SU-DHL-6 (cell line): ENCODE data around the gene MKNK2.

ENCODE experiments used
- H2AFZ ChIP-seq: fragments of 200-600 bp; sonication (generic); 2 replicates; pipeline ENCODE4 v1.6.1; 2014; ENCODE audit warnings: low read depth, mild to moderate bottlenecking, moderate library complexity, mixed read lengths, antibody characterized with exemption, low read length; ENCODE audit not compliant: severe bottlenecking
- H3F3A ChIP-seq: fragments of 200-600 bp; shearing (Covaris generic); 2 replicates; pipeline ENCODE4 v1.6.0; 2016; ENCODE audit warnings: antibody characterized with exemption, mild to moderate bottlenecking; ENCODE audit not compliant: insufficient read depth
- H3K27ac ChIP-seq: fragments of 200-600 bp; sonication (generic); 2 replicates; pipeline ENCODE4 v1.5.1; 2016; ENCODE audit warnings: low read depth, mild to moderate bottlenecking, low read length, moderate library complexity, mixed read lengths
- H3K27me3 ChIP-seq: fragments of 200-600 bp; sonication (generic), shearing (Covaris generic); 2 replicates; pipeline ENCODE4 v1.6.0; 2014; ENCODE audit warnings: mild to moderate bottlenecking, low read length
- H3K36me3 ChIP-seq: fragments of 200-600 bp; sonication (generic); 2 replicates; pipeline ENCODE4 v1.6.1; 2014; ENCODE audit warnings: mild to moderate bottlenecking, low read length, mixed read lengths
- H3K4me2 ChIP-seq: fragments of 300-600, 200-600 bp; shearing (Covaris generic), sonication (generic); 2 replicates; pipeline ENCODE4 v1.6.0; 2014; ENCODE audit warnings: low read length, low read depth, mild to moderate bottlenecking; ENCODE audit not compliant: poor library complexity, severe bottlenecking
- H3K4me3 ChIP-seq: fragments of 200-600 bp; sonication (generic); 2 replicates; pipeline ENCODE4 v1.5.1; 2014; ENCODE audit warnings: antibody characterized with exemption, low read length, mild to moderate bottlenecking, mixed read lengths; ENCODE audit not compliant: insufficient read depth, poor library complexity, severe bottlenecking
- H3K79me2 ChIP-seq: fragments of 200-600 bp; sonication (generic); 2 replicates; pipeline ENCODE4 v1.6.1; 2014; ENCODE audit warnings: mild to moderate bottlenecking, low read length, moderate library complexity; ENCODE audit not compliant: insufficient read depth
- H3K9ac ChIP-seq: fragments of 200-600 bp; sonication (generic); 2 replicates; pipeline ENCODE4 v1.7.0; 2014; ENCODE audit warnings: mild to moderate bottlenecking, low read length
- H3K9me2 ChIP-seq: fragments of 200-600 bp; sonication (generic); replicated peaks from 2 replicates; pipeline ENCODE4 v1.6.1; 2014; ENCODE audit warnings: low read length; ENCODE audit not compliant: insufficient read depth
- H3K9me3 ChIP-seq: fragments of 200-600 bp; sonication (generic); 2 replicates; pipeline ENCODE4 v1.6.1; 2014; ENCODE audit warnings: low read length, mixed read lengths; ENCODE audit not compliant: insufficient read depth
- H4K20me1 ChIP-seq: fragments of 200-600 bp; sonication (generic); 2 replicates; pipeline ENCODE4 v1.6.1; 2014; ENCODE audit warnings: low read depth, mild to moderate bottlenecking, antibody characterized with exemption, low read length, moderate library complexity, mixed read lengths
- CTCF ChIP-seq: fragments of 200-600 bp; sonication (generic); IDR thresholded peaks from one replicate; pipeline ENCODE4 v1.5.1; 2017; ENCODE audit warnings: antibody characterized with exemption, mild to moderate bottlenecking, low read length, moderate library complexity; ENCODE audit not compliant: insufficient read depth, poor library complexity, severe bottlenecking
- EZH2phosphoT487 ChIP-seq: fragments of 200-600 bp; sonication (generic), shearing (Covaris generic); conservative IDR thresholded peaks from 2 replicates; pipeline ENCODE4 v1.6.1; 2018; ENCODE audit warnings: mild to moderate bottlenecking, antibody characterized with exemption, low read length, moderate library complexity, mixed read lengths

MKNK2 gene

DNA sequence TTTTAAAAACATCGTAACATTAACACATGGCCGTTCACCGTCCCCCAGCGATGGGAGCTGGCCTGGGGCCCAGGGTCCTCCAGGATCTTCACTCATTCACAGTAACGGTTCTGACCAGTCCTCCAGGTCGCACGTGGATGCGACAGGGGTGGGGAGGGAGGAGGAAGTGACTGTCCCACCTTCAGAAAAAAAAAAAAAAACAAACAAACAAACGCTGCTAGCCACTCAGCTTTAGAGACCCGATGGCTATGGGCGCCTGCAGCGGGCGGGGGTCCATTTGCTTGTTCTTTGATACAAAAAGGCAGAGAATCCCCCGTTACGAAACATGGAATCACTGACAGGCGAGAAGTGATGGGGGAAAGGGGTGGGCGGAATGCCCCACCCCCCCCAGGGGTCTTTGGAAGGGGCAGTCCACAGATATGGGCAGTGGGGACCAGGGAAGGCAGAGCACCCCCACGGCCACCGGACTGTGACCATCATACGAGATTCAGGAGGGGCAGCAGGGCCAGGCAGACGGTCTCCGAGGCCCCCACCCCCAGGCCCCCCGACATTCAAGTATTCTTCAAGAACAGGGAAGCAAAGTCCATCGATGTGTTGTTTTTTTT, 13.3 kb downstream of the MKNK2 start:
- no peak overlapping the region for H3K4me2 ChIP-seq

DNA sequence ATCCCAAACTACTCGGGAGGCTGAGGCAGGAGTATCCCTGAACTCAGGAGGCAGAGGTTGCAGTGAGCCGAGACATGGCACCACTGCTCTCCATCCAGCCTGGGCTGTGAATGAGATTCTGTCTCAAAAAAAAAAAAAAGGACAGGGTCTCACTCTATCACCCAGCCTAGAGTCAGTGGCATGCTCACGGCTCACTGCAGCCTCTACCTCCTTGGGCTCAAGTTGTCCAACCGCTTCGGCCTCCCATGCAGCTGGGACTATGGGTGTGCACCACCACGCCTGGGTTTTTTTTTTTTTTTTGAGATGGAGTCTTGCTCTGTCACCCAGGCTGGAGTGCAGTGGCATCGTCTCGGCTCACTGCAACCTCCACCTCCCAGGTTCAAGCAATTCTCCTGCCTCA, 14.6 kb downstream of the MKNK2 start:
- peaks cover 7% of the 10 kb centered on the region; the same call in 1 of the 2 replicates for H4K20me1 ChIP-seq
- no peak overlapping the region for H3K4me3 ChIP-seq
- no peak overlapping the region for H2AFZ ChIP-seq
- TF ChIP-seq EZH2phosphoT487 (no peak), CTCF (no peak)
- H3K36me3 ChIP-seq = no peaks in the 10 kb centered on the region
- H3K9ac ChIP-seq = no peak overlapping the region
- no peak overlapping the region for H3K4me2 ChIP-seq
- H3K9me2 ChIP-seq = no peaks in the 10 kb centered on the region
- H3K27ac ChIP-seq = no peak overlapping the region
- no peaks in the 10 kb centered on the region for H3K27me3 ChIP-seq
- peaks cover 11% of the 10 kb centered on the region for H3F3A ChIP-seq
- H3K79me2 ChIP-seq = no peaks in the 10 kb centered on the region
- H3K9me3 ChIP-seq = no peaks in the 10 kb centered on the region

More for the DNA sequence above, 13.3 kb downstream of the MKNK2 start:
- H4K20me1 ChIP-seq = peaks cover 7% of the 10 kb centered on the region; the same call in 1 of the 2 replicates
- TF ChIP-seq EZH2phosphoT487 (no peak), CTCF (no peak)
- no peaks in the 10 kb centered on the region for H3K9me3 ChIP-seq
- no peaks in the 10 kb centered on the region for H3K36me3 ChIP-seq
- H3K9me2 ChIP-seq = no peaks in the 10 kb centered on the region
- H3K79me2 ChIP-seq = no peaks in the 10 kb centered on the region
- no peak overlapping the region for H3K4me3 ChIP-seq
- H3K9ac ChIP-seq = no peak overlapping the region
- peaks cover 15% of the 10 kb centered on the region for H3F3A ChIP-seq
- no peak overlapping the region for H2AFZ ChIP-seq
- no peak overlapping the region for H3K27ac ChIP-seq
- no peaks in the 10 kb centered on the region for H3K27me3 ChIP-seq

DNA sequence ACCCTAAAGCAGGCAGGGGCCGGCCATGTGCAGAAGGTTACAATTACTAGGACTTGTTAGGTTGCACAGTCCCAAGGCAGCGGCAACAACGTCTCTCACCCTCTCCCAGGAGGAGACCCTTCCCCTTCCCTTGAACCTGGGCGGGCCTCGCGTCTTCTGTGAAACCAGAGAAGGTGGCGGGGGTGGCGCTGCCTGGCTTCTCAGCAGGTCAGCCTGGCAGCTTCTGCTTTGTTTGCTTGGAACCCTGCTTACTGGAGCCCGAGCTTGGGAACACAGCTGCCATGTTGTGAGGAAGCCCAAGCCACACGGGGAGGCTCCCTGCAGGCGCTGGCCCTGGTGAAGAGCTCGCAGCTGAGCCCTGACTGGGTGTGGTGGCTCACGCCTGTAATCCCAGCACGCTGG, 15.5 kb downstream of the MKNK2 start:
- Histone ChIP-seq H2AFZ (no peak overlapping the region), H3K36me3 (no peaks in the 10 kb centered on the region), H3K27ac (no peak overlapping the region), H4K20me1 (peaks cover 7% of the 10 kb centered on the region; the same call in 1 of the 2 replicates), H3K79me2 (no peaks in the 10 kb centered on the region), H3K4me3 (no peak overlapping the region), H3K4me2 (no peak overlapping the region), H3K9ac (no peak overlapping the region), H3K27me3 (no peaks in the 10 kb centered on the region), H3K9me2 (no peaks in the 10 kb centered on the region), H3K9me3 (no peaks in the 10 kb centered on the region), H3F3A (peaks cover 11% of the 10 kb centered on the region)
- TF ChIP-seq EZH2phosphoT487 = no peak
- TF ChIP-seq CTCF = no peak
